Measurements from ENCODE around the gene LPP.

The LPP gene

GRCh38 chr3:188341501-188341900, 187.5 kb downstream of the LPP start:
- Histone ChIP-seq H3K36me3 (replicated peaks) (no peaks in the 10 kb centered on the region), H3K27ac (no peak overlapping the region), H3K4me3 (ENCODE audit: low read depth, low read length) (no peak overlapping the region), H3K27me3 (replicated peaks) (no peaks in the 10 kb centered on the region)
- no peak for TF ChIP-seq CTCF (IDR thresholded peaks at IDR 0.05; ENCODE audit: low read depth, low read length, missing control alignments)
- no peak for DNase-seq
- in situ Hi-C loops (cut with HindIII; ENCODE audit: low pct_ligation_motif_present, low sequenced_read_pairs), result no loop called here

GRCh38 chr3:188342991-188343732, 189.2 kb downstream of the LPP start:
- Histone ChIP-seq H3K4me3 (ENCODE audit: low read depth, low read length) (no peak overlapping the region), H3K27me3 (replicated peaks) (no peaks in the 10 kb centered on the region), H3K27ac (no peak overlapping the region), H3K36me3 (replicated peaks) (no peaks in the 10 kb centered on the region)
- in situ Hi-C loops (cut with HindIII; ENCODE audit: low pct_ligation_motif_present, low sequenced_read_pairs), result no loop called here
- TF ChIP-seq CTCF (IDR thresholded peaks at IDR 0.05; ENCODE audit: low read depth, low read length, missing control alignments), result no peak
- DNase-seq, result no peak

GRCh38 chr3:188343894-188344293, 189.9 kb downstream of the LPP start:
- no peak for DNase-seq
- Histone ChIP-seq H3K27me3 (replicated peaks) (no peaks in the 10 kb centered on the region), H3K36me3 (replicated peaks) (no peaks in the 10 kb centered on the region), H3K4me3 (ENCODE audit: low read depth, low read length) (no peak overlapping the region), H3K27ac (no peak overlapping the region)
- no peak for TF ChIP-seq CTCF (IDR thresholded peaks at IDR 0.05; ENCODE audit: low read depth, low read length, missing control alignments)
- in situ Hi-C loops (cut with HindIII; ENCODE audit: low pct_ligation_motif_present, low sequenced_read_pairs), result no loop called here

- H3K27me3 ChIP-seq (replicated peaks), result no peaks in the 10 kb centered on the region
- peak overlapping the region; percentile 1 for H3K27ac ChIP-seq
- in situ Hi-C loops (cut with HindIII; ENCODE audit: low pct_ligation_motif_present, low sequenced_read_pairs), result no loop called here
- no peak overlapping the region for H3K4me3 ChIP-seq (ENCODE audit: low read depth, low read length)
- no peak for TF ChIP-seq CTCF (IDR thresholded peaks at IDR 0.05; ENCODE audit: low read depth, low read length, missing control alignments)
- DNase-seq, result peak; percentile 57
- H3K36me3 ChIP-seq (replicated peaks), result no peaks in the 10 kb centered on the region
Observed at GRCh38 chr3:188345223-188345622, 191.3 kb downstream of the LPP start.

GRCh38 chr3:188348435-188349244, 194.7 kb downstream of the LPP start:
- in situ Hi-C loops (cut with HindIII; ENCODE audit: low pct_ligation_motif_present, low sequenced_read_pairs), result no loop called here
- no peak for TF ChIP-seq CTCF (IDR thresholded peaks at IDR 0.05; ENCODE audit: low read depth, low read length, missing control alignments)
- DNase-seq, result peak; percentile 92
- Histone ChIP-seq H3K27ac (peak overlapping the region; percentile 76), H3K27me3 (replicated peaks) (no peaks in the 10 kb centered on the region), H3K36me3 (replicated peaks) (no peaks in the 10 kb centered on the region), H3K4me3 (ENCODE audit: low read depth, low read length) (no peak overlapping the region)
